Right atrium auricular region (tissue), 2 donors: ENCODE results near the gene TNNC1. TPM values are rescaled to one million over a fixed set of nuclear protein-coding genes. Genes with fewer than 3 reads are reported as not detected.

Experiments
- DNase-seq: peaks from one replicate; pipeline ENCODE4 v3.0.0-alpha.2; 2019; ENCODE audit warnings: low spot score
- H3K27ac ChIP-seq, 2 donors: fragments of 200-600 bp; sonication (generic); 1 replicate in 1 of 2; 2 replicates in 1 of 2; pipeline ENCODE4 v1.5.1; 2016 to 2019
- H3K27me3 ChIP-seq, 2 donors: fragments of 200-600 bp; sonication (generic); one replicate each; pipeline versions ENCODE4 v1.5.1 to v1.6.0; 2017 to 2019
- H3K36me3 ChIP-seq: fragments of 200-600 bp; sonication (generic); one replicate; pipeline ENCODE4 v1.5.1; 2016
- H3K4me1 ChIP-seq, 2 donors: fragments of 200-600 bp; sonication (generic); one replicate each; pipeline versions ENCODE4 v1.5.1 to v1.6.0; 2017 to 2019
- H3K4me3 ChIP-seq, 2 donors: fragments of 200-600 bp; sonication (generic); 1 replicate in 1 of 2; 2 replicates in 1 of 2; pipeline ENCODE4 v1.5.1; 2017 to 2019; ENCODE audit warnings: mild to moderate bottlenecking in 1 of 2, moderate library complexity in 1 of 2
- H3K9me3 ChIP-seq, 2 donors: fragments of 200-600 bp; sonication (generic); one replicate each; pipeline ENCODE4 v1.5.1; 2019
- total RNA-seq, 2 donors: library from RNA; depleted of rRNA; stranded (reverse); fragments of >200 nt; gene quantifications; one replicate each; pipeline ENCODE4 v1.1.0, GENCODE V29; 2016
- TF ChIP-seq, protein P1 (sequence below), 2 donors: fragments of 200-600 bp; sonication (generic); IDR thresholded peaks; one replicate each; pipeline ENCODE4 v1.5.1; 2019; ENCODE audit warnings: antibody characterized with exemption in 2 of 2

Gene TNNC1
- total RNA-seq, 2 donors from 2014 or later = 4,697 to 8,249 TPM

DNA sequence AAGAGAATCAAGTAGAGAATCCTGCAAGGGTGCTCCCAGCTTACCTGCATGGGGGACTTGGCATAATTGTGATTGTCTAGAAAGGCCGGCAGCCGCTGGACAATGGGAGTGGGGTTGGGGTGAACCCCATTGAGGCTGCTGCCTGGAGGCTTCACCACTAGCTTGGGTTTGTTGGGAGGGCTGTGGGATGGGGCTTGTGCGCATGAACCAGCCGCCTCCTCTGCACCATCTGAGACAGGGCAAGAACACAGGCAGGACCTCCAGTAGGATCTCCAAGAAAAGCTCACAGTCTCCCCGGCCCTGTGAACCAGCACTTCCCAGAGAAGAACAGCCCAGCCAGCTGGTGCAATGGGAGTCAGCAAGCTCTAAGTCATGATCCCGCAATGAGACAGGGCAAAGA is 48.8 kb downstream of the TNNC1 start:
- no peak for DNase-seq
- Histone ChIP-seq H3K4me3 (no peak overlapping the region), H3K9me3 (no peaks in the 10 kb centered on the region), H3K36me3 (peaks cover 76% of the 10 kb centered on the region), H3K27me3 (no peaks in the 10 kb centered on the region), H3K4me1 (peaks cover 0 to 18% of the 10 kb centered on the region in 2 donors), H3K27ac (no peak overlapping the region)
- TF ChIP-seq, protein P1, sequence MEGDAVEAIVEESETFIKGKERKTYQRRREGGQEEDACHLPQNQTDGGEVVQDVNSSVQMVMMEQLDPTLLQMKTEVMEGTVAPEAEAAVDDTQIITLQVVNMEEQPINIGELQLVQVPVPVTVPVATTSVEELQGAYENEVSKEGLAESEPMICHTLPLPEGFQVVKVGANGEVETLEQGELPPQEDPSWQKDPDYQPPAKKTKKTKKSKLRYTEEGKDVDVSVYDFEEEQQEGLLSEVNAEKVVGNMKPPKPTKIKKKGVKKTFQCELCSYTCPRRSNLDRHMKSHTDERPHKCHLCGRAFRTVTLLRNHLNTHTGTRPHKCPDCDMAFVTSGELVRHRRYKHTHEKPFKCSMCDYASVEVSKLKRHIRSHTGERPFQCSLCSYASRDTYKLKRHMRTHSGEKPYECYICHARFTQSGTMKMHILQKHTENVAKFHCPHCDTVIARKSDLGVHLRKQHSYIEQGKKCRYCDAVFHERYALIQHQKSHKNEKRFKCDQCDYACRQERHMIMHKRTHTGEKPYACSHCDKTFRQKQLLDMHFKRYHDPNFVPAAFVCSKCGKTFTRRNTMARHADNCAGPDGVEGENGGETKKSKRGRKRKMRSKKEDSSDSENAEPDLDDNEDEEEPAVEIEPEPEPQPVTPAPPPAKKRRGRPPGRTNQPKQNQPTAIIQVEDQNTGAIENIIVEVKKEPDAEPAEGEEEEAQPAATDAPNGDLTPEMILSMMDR (IDR thresholded peaks at IDR 0.05) = no peak

DNA sequence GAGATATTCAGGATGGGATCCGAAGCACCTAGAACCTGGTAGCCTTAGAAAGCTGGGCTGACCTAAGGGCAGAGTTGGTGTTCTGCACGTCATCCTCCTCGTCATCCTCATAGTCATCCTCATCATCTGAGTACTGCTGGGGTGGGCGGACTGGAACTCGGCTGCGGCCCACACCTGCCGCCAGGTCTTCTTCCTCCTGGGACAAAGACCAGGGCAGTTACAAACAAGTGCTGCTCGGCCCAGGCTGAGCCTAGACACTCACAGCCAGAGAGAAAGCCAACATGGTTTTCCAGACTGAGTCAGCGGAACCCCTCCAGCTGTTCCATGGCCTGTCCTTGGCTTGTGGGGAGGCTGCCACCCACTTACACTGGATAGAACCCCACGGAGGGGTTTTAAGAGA is 49.5 kb downstream of the TNNC1 start:
- H3K9me3 ChIP-seq = no peaks in the 10 kb centered on the region

GRCh38 chr3:52403955-52404354 is 49.9 kb downstream of the TNNC1 start:
- H3K36me3 ChIP-seq = peaks cover 76% of the 10 kb centered on the region
- H3K27ac ChIP-seq = no peak overlapping the region
- H3K9me3 ChIP-seq = no peaks in the 10 kb centered on the region
- H3K27me3 ChIP-seq = no peaks in the 10 kb centered on the region
- H3K4me3 ChIP-seq = no peak overlapping the region
- TF ChIP-seq, protein P1 (IDR thresholded peaks at IDR 0.05) = no peak
- H3K4me1 ChIP-seq = peaks cover 0 to 12% of the 10 kb centered on the region in 2 donors
- DNase-seq = no peak

More for the DNA sequence above, 49.5 kb downstream of the TNNC1 start:
- no peak overlapping the region for H3K27ac ChIP-seq
- H3K36me3 ChIP-seq = peaks cover 76% of the 10 kb centered on the region
- H3K4me3 ChIP-seq = no peak overlapping the region
- TF ChIP-seq, protein P1 (IDR thresholded peaks at IDR 0.05) = no peak
- H3K27me3 ChIP-seq = no peaks in the 10 kb centered on the region
- H3K4me1 ChIP-seq = peaks cover 0 to 17% of the 10 kb centered on the region in 2 donors
- DNase-seq = no peak

GRCh38 chr3:52403271-52403841 is 50.5 kb downstream of the TNNC1 start:
- TF ChIP-seq, protein P1 (IDR thresholded peaks at IDR 0.05) = no peak
- Histone ChIP-seq H3K4me3 (no peak overlapping the region), H3K27ac (no peak overlapping the region), H3K36me3 (peaks cover 76% of the 10 kb centered on the region), H3K27me3 (no peaks in the 10 kb centered on the region), H3K9me3 (no peaks in the 10 kb centered on the region), H3K4me1 (peaks cover 0 to 6% of the 10 kb centered on the region in 2 donors)
- DNase-seq = no peak

GRCh38 chr3:52402706-52403270 is 51.1 kb downstream of the TNNC1 start:
- TF ChIP-seq, protein P1 (IDR thresholded peaks at IDR 0.05) = no peak
- H3K27ac ChIP-seq = no peak overlapping the region
- DNase-seq = no peak
- no peaks in the 10 kb centered on the region for H3K27me3 ChIP-seq
- no peak overlapping the region for H3K4me3 ChIP-seq
- H3K9me3 ChIP-seq = no peaks in the 10 kb centered on the region
- peaks cover 0 to under 1% of the 10 kb centered on the region in 2 donors for H3K4me1 ChIP-seq
- peaks cover 74% of the 10 kb centered on the region for H3K36me3 ChIP-seq
